SK-N-SH (cell line): ENCODE results near the gene C12orf42.

Experiments used
- CTCF ChIP-seq: fragments of 200-600 bp; sonication (generic); IDR thresholded peaks from 2 replicates; pipeline ENCODE4 v1.6.1; 2017; ENCODE audit warnings: antibody characterized with exemption, mild to moderate bottlenecking, moderate library complexity
- ELF1 ChIP-seq: IDR thresholded peaks from 2 replicates; pipeline ENCODE4 v1.4.0; 2012
- NRF1 ChIP-seq: IDR thresholded peaks from 2 replicates; pipeline ENCODE4 v1.6.1; 2012; ENCODE audit warnings: low read depth, mild to moderate bottlenecking, low read length
- RAD21 ChIP-seq: IDR thresholded peaks from 2 replicates; pipeline ENCODE4 v1.6.1; 2012; ENCODE audit warnings: mild to moderate bottlenecking, low read length
- SMC3 ChIP-seq: IDR thresholded peaks from 2 replicates; pipeline ENCODE4 v1.6.1; 2012; ENCODE audit warnings: low read depth, low read length, improper control_type of control experiment
- YY1 ChIP-seq: IDR thresholded peaks from 2 replicates; pipeline ENCODE4 v1.4.0; 2012; ENCODE audit warnings: low read depth, mild to moderate bottlenecking

- no peak for TF ChIP-seq YY1
- no peak for TF ChIP-seq CTCF
- no peak for TF ChIP-seq NRF1
- no peak for TF ChIP-seq ELF1
- no peak for TF ChIP-seq SMC3
- TF ChIP-seq RAD21, result no peak
Measured at GRCh38 chr12:103423516-103423910, 72.3 kb downstream of the C12orf42 start.
